Brain microvascular endothelial cell (primary cell): ENCODE data around the gene OR7A5.
"Not testable (repeated sequence)": the region's sequence is repeated elsewhere in the genome, so short reads cannot be mapped to it uniquely, and the experiment has no call there.

Experiments
- DNase-seq: peaks from one replicate; pipeline ENCODE4 v3.0.0-alpha.2; 2020
- H3K27ac ChIP-seq: fragments of 250-450 bp; sonication (Bioruptor Pico); 2 replicates; pipeline ENCODE4 v1.5.1; 2020; ENCODE audit warnings: mild to moderate bottlenecking, moderate library complexity
- H3K27me3 ChIP-seq: fragments of 250-450 bp; sonication (Bioruptor Pico); replicated peaks from 2 replicates; pipeline ENCODE4 v1.5.1; 2020; ENCODE audit warnings: mild to moderate bottlenecking
- H3K36me3 ChIP-seq: fragments of 250-450 bp; sonication (Bioruptor Pico); replicated peaks from 2 replicates; pipeline ENCODE4 v1.5.1; 2020; ENCODE audit warnings: mild to moderate bottlenecking
- H3K4me3 ChIP-seq: 2 replicates; pipeline ENCODE4 v1.5.1; 2011; ENCODE audit warnings: low read depth, mild to moderate bottlenecking, control low read depth, low read length, moderate library complexity
- in situ Hi-C: cut with HindIII; loops from 2 replicates; pipeline ENCODE4 v1.10.0; 2017; ENCODE audit warnings: low sequenced_read_pairs, low pct_ligation_motif_present
- TF ChIP-seq, protein P1 (sequence below): IDR thresholded peaks from 2 replicates; pipeline ENCODE4 v1.5.1; 2011; ENCODE audit warnings: low read depth, mild to moderate bottlenecking, moderate library complexity, low read length, control low read depth, inconsistent platforms; ENCODE audit errors: missing control alignments

Gene OR7A5

DNA sequence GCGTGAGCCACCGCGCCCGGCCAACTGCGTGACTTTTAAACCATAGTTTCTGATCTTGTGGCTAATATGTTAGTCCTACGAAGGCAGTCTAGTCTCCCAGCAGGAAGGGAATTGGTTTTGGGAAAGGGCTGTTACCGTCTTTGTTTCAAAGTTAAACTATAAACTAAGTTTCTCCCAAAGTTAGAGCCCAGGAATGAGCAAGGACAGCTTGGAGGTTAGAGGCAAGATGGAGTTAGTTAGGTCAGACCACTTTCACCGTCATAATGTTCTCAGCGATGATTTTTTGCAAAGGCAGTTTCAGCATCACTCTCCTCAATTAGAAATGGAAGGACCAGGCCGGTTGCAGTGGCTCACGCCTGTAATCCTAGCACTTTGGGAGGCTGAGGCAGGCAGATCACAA is 39.0 kb downstream of the OR7A5 start:
- Histone ChIP-seq H3K4me3 (no peak overlapping the region), H3K36me3 (no peaks in the 10 kb centered on the region), H3K27me3 (no peaks in the 10 kb centered on the region), H3K27ac (no peak overlapping the region)
- TF ChIP-seq, protein P1, sequence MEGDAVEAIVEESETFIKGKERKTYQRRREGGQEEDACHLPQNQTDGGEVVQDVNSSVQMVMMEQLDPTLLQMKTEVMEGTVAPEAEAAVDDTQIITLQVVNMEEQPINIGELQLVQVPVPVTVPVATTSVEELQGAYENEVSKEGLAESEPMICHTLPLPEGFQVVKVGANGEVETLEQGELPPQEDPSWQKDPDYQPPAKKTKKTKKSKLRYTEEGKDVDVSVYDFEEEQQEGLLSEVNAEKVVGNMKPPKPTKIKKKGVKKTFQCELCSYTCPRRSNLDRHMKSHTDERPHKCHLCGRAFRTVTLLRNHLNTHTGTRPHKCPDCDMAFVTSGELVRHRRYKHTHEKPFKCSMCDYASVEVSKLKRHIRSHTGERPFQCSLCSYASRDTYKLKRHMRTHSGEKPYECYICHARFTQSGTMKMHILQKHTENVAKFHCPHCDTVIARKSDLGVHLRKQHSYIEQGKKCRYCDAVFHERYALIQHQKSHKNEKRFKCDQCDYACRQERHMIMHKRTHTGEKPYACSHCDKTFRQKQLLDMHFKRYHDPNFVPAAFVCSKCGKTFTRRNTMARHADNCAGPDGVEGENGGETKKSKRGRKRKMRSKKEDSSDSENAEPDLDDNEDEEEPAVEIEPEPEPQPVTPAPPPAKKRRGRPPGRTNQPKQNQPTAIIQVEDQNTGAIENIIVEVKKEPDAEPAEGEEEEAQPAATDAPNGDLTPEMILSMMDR, result no peak
- no peak for DNase-seq
- in situ Hi-C loops, result no loop called here

DNA sequence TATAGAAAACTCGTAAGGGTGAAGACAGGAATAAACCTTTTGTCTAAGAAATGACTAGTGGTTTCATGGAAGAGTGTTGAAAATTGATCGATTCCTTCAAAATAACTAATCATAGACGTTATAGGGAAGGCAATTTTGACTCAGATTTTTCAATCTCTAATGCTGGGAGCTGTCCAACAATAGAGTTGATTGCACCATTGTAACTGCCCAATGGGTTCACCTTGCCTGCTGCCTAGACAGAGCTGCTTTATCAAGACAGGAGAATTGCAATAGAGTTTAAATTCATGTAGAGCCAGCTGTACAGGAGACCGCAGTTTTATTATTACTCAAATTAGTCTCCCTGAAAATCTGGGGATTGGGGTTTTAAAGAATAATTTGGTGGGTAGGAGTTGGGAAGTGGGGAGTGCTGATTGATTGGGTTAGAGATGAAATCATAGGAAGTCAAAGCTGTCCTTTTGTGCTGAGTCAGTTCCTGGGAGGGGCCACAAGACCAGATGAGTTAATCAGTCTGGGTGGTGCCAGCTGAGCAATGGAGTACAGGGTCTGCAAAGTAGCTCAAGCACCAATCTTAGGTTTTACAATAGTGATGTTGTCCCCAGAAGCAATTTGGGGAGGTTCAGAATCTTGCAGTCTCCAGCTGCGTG is 39.8 kb downstream of the OR7A5 start:
- Histone ChIP-seq H3K27ac (no peak overlapping the region), H3K4me3 (no peak overlapping the region), H3K27me3 (no peaks in the 10 kb centered on the region), H3K36me3 (no peaks in the 10 kb centered on the region)
- TF ChIP-seq, protein P1, result no peak
- in situ Hi-C loops, result no loop called here
- no peak for DNase-seq

DNA sequence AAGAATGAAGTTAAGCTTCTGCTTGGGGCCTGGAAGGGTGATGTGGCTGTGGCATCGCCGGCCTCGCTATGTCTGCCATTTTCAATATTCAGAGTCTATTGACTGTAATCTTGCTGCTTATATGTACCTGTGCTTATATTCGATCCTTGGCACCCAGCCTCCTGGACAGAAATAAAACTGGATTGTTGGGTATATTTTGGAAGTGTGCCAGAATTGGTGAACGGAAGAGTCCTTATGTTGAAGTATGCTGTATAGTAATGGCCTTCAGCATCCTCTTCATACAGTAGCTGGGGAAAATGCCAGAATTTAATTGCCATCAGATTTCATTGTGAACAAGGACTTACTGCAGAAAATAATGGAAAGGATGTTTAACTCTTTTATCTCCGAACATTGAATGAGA is 42.7 kb downstream of the OR7A5 start:
- DNase-seq, H3K4me3 ChIP-seq, in situ Hi-C loops, H3K36me3 ChIP-seq, H3K27ac ChIP-seq, H3K27me3 ChIP-seq: not testable (repeated sequence)

DNA sequence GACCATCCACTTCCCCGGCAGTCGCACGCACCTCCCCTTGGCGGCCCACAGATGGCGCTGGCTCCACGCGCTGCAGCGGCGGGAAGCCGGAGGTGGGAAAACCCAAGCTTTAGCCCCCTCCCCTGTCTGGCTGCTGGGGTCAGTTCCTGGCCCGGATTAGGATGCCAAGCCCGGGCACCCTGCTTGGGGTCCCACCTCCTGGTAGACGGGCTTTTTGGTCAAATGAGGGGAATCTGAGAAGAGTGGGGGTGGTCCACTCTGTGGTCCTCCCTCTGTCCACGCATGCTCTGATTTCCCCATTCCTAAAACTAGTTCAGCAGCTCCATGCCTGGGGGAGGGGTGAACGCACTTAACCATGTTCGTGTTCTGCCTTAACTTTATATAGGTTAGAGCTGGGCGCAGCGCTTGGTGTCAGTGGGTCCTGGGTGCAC is 48.5 kb downstream of the OR7A5 start:
- TF ChIP-seq, protein P1, result peak; percentile 77
- Histone ChIP-seq H3K4me3 (no peak overlapping the region), H3K36me3 (no peaks in the 10 kb centered on the region), H3K27me3 (no peaks in the 10 kb centered on the region), H3K27ac (no peak overlapping the region)
- no peak for DNase-seq
- in situ Hi-C loops, result no loop called here

DNA sequence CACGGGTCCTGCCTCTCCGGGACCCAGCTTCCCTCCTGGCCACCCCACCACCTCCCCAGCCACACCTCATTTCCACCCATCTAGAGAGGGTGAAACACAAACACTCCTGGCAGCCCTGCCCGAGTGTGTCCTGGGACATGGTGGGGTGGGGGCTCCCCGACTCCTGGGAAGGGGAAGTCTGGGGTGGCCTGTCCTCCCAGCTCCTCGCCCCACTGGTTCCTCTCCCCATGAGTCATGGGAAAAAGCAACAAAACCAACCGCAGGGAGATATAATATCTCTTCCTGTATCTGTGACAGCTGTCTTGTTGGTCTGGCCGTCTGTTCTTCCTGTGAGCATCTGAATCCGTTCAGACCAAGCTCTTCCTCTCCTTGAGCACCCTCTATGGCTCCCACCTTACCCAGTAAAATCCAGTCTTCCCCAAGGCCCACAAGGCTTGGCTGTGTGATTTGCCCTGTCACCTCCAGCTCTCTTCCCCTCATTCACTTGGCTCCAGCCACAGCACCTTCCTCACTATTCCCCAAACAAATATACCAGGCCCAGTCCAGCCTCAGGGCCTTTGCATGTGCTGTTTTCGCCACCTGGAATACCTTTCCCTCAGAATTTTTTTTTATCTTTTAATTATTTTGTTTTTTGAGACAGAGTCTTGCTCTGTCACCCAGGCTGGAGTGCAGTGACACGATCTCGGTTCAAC is 49.7 kb downstream of the OR7A5 start:
- DNase-seq, result peak; percentile 78
- H3K36me3 ChIP-seq, H3K4me3 ChIP-seq, H3K27me3 ChIP-seq, in situ Hi-C loops: not testable (repeated sequence)
- H3K27ac ChIP-seq, result peak overlapping the region; percentile 79

DNA sequence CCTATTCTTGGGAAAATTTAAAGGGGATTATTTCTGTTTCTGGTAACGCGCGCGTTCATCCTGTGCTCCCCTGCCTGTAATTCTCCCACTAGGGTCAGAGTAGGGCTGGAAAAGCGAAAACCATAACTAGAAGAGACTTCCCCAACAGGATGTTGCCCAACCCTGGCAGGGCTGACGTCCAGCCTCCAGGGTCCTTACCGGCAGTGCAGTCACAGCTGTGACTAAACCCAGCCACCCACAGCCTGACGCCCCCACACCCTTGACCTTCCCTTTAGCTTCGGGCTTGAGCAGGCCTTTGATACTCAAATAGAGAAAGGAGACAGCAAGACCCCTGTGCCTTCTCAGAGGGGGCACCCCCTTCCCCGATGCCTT is 50.3 kb downstream of the OR7A5 start:
- H3K27ac ChIP-seq, result peak overlapping the region; percentile 79
- in situ Hi-C loops, H3K36me3 ChIP-seq, H3K4me3 ChIP-seq, H3K27me3 ChIP-seq: not testable (repeated sequence)
- peak; percentile 68 for DNase-seq

DNA sequence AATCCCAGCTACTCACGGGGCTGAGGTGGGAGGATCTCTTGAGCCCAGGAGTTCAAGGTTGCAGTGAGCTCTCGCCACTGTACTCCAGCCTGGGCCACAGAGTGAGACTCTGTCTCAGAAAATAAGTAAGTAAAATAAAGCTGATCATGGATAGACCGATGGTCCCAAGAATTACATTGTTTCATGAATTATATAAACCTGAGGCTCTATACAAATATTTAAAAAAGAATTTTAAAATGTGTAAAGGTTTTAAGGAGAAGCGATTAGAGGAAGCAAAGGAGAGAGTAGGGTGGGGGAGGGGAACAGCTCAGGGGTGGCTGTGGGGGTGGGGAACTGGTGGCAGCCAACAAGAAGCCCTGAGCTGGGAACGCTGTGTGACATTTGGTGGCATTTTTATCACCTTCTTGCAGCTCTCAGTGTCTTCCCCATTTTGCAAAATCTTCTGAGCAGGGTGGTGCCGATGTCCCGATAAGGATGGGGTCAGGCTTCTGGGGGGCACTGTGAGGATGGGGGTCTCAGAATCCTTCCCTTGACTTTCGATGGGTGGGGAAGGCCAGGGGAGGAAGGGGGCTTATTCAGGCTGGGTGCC is 51.5 kb downstream of the OR7A5 start:
- H3K27me3 ChIP-seq, H3K4me3 ChIP-seq, DNase-seq, in situ Hi-C loops, H3K27ac ChIP-seq, H3K36me3 ChIP-seq: not testable (repeated sequence)
